ENCODE data around the gene BANF2. TPM values are rescaled to one million over a fixed set of nuclear protein-coding genes. Genes with fewer than 3 reads are reported as not detected.
"Not testable (repeated sequence)": the region's sequence is repeated elsewhere in the genome, so short reads cannot be mapped to it uniquely, and the experiment has no call there.

BANF2 gene
- total and polyA plus RNA-seq, 5 donors, result not detected

DNA sequence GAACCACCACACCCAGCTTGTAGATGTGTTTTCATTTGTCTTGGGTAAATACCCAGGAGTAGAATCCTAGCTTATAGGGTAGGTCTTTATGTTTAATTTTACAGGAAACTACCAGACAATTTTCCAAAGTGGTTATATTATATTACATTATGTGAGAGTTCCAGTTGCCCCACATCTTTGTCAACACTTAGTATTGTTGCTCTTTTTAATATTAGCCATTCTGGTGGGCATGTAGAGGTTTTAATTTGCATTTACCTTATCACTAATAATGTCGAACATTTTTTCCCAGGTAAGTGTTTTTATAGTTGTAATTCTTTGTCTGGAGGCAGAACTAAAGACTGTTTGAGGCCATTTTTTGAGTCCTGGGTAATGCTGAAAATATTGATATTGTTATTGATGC lies 3.5 kb upstream of the BANF2 start:
- no peaks in the 10 kb centered on the region for H3K4me1 ChIP-seq (ENCODE audit: control insufficient read depth, insufficient read depth, low read length)
- no peaks in the 10 kb centered on the region for H3K9me3 ChIP-seq (ENCODE audit: control insufficient read depth, low read length)
- ATAC-seq, result no peak
- H3K27me3 ChIP-seq (ENCODE audit: control insufficient read depth, insufficient read depth), result no peaks in the 10 kb centered on the region
- no peak overlapping the region for H3K4me3 ChIP-seq (ENCODE audit: low read length)
- 98% methylated on average over 1 of the region's 1 CpG for WGBS
- H3K27ac ChIP-seq (ENCODE audit: low read length), result no peak overlapping the region
- intact Hi-C loops (cut with DNase I), result loop anchor here in 1 of 4 donors (10.0 kb wide), 1 partner anchor 189 kb away; no protein-coding TSS in a partner anchor
- no peak for DNase-seq

DNA sequence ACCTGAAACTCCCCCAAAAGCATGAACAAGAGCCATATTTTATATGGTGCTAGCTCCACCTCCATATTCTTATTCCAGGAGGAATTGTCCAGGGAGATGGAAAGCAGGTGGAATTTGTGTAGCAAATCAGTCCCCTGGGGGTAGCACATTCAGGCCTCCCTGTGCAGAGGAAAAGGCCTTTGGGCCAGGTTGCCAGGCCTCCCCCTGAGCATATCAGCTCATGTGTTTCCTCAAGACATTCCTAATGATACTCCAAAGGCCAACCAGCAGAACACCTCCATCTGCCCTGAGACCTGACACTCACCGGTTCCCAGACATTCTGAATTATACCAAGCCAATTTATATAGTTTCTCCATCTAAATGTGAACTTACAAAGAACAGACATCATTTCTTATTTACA lies 2.6 kb upstream of the BANF2 start:
- DNase-seq, result peak in 1 of 3 donors; percentile 27
- intact Hi-C loops (cut with DNase I), result loop anchor here in 1 of 4 donors (10.0 kb wide), 1 partner anchor 188 kb away; no protein-coding TSS in a partner anchor
- WGBS, result 84% methylated on average over 1 of the region's 1 CpG
- no peaks in the 10 kb centered on the region for H3K9me3 ChIP-seq (ENCODE audit: control insufficient read depth, low read length)
- H3K4me3 ChIP-seq (ENCODE audit: low read length), result no peak overlapping the region
- ATAC-seq, result no peak
- H3K27ac ChIP-seq (ENCODE audit: low read length), result no peak overlapping the region
- no peaks in the 10 kb centered on the region for H3K27me3 ChIP-seq (ENCODE audit: control insufficient read depth, insufficient read depth)
- no peaks in the 10 kb centered on the region for H3K4me1 ChIP-seq (ENCODE audit: control insufficient read depth, insufficient read depth, low read length)

DNA sequence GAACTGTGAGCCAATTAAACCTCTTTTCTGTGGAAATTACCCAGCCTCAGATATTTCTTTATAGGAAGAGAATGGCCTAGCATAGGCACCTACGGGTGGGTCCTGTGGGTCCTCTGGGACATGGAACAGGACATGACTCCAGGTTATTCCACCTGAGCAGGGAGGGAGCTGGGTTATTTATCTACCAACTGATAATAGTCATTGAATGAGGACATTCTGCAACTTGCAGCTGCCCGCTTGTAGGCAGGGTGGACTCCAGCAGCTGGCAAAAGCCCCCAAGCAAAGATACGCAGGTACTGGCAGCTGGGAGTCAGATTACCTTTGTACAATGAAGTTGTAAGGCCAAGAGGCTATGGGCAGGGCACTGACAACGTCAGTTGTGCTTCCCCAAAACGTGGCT lies 1.4 kb upstream of the BANF2 start:
- intact Hi-C loops (cut with DNase I), result loop anchor here in 1 of 4 donors (10.0 kb wide), 1 partner anchor 186 kb away; no protein-coding TSS in a partner anchor
- Histone ChIP-seq H3K4me1 (ENCODE audit: control insufficient read depth, insufficient read depth, low read length) (no peaks in the 10 kb centered on the region), H3K27ac (ENCODE audit: low read length) (no peak overlapping the region), H3K27me3 (ENCODE audit: control insufficient read depth, insufficient read depth) (no peaks in the 10 kb centered on the region), H3K9me3 (ENCODE audit: control insufficient read depth, low read length) (no peaks in the 10 kb centered on the region), H3K4me3 (ENCODE audit: low read length) (no peak overlapping the region)
- ATAC-seq (no peak), DNase-seq (no peak)
- 64% methylated on average over 5 of the region's 5 CpGs for WGBS

DNA sequence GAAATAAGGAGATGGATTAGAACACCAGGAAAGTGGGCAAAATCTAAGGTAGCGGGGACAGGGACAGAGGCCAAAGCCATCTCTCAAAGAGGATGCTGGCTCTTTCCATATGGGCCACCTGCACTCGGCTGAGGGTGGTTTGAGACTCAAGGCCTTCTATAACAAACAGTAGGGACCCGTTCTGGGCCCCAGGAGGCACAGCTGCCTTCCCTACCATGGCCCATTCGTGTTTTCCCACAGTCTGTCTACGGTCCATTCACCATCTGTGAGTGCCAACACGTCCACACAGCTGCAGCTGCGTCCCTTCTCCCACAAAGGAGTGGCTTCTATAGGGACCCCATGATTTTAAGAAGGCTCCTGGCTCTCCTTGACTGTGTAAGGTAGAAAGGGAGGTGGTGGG lies 871 bp downstream of the BANF2 start:
- Histone ChIP-seq H3K27ac (ENCODE audit: low read length) (no peak overlapping the region), H3K4me1 (ENCODE audit: control insufficient read depth, insufficient read depth, low read length) (no peaks in the 10 kb centered on the region)
- 91% methylated on average over 7 of the region's 7 CpGs for WGBS

DNA sequence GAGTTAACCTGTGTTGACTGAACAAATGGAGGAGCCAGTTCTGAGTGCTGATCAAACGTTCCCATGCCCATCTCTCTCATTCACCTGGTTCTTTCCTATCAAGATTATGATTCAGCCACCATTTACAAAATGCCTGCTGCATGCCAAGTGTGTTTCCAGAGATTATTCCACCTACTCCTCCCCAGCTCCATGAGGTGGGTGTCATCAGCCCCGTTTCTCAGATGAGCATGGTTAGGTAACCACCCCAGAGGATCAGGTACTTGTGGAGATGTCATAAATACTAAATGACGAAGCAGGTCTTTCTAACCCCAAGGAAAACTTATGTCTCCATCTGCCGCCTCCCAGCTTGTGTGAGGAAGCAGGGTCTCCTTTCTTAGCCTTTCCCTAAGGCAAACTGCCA lies 2.1 kb downstream of the BANF2 start:
- 85% methylated on average over 4 of the region's 4 CpGs for WGBS
- H3K4me3 ChIP-seq (ENCODE audit: low read length), result no peak overlapping the region
- H3K27ac ChIP-seq (ENCODE audit: low read length), result no peak overlapping the region
- H3K27me3 ChIP-seq (ENCODE audit: control insufficient read depth, insufficient read depth), result no peaks in the 10 kb centered on the region
- intact Hi-C loops (cut with DNase I), result no loop called here
- no peak for DNase-seq
- H3K9me3 ChIP-seq (ENCODE audit: control insufficient read depth, low read length), result no peaks in the 10 kb centered on the region
- ATAC-seq, result no peak
- no peaks in the 10 kb centered on the region for H3K4me1 ChIP-seq (ENCODE audit: control insufficient read depth, insufficient read depth, low read length)

More for the DNA sequence above, 871 bp downstream of the BANF2 start:
- H3K4me3 ChIP-seq (ENCODE audit: low read length), result no peak overlapping the region
- DNase-seq, result no peak
- no peak for ATAC-seq
- no peaks in the 10 kb centered on the region for H3K27me3 ChIP-seq (ENCODE audit: control insufficient read depth, insufficient read depth)
- intact Hi-C loops (cut with DNase I), result no loop called here
- no peaks in the 10 kb centered on the region for H3K9me3 ChIP-seq (ENCODE audit: control insufficient read depth, low read length)

DNA sequence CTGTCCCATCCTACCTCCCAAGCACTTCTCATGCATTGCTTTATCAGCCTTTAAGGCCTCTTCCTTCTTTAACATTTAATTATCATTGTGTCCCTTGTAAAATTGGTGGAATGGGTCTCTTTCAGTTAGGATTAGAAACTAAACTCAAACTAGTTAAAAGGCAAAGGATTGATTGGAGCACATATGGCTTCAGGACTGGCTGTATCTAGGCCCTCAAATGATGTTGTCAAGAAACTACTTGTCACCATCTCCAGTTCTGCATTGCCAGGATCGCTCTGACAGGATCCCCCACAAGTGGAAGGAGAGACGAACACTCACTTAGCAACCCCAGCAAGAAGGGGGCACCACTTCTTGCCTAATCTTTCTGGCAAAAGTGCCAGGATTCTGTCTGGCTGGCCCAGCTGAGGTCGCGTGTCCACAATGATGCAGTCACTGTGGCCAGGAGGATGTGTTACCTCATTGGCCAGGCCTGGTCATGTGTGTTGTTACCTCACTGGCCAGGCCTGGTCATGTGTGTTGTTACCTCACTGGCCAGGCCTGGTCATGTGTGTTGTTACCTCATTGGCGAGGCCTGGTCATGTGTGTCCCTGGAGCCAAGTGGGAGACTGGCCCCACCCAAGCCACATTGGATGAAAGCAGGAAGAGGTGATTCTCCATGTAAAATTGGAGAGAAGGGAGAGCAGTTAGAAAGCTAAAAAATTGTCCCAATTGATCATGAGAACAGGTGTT lies 5.0 kb downstream of the BANF2 start:
- WGBS, result 96% methylated on average over 5 of the region's 5 CpGs
- no peaks in the 10 kb centered on the region for H3K9me3 ChIP-seq (ENCODE audit: control insufficient read depth, low read length)
- no peak overlapping the region for H3K4me3 ChIP-seq (ENCODE audit: low read length)
- no peaks in the 10 kb centered on the region for H3K27me3 ChIP-seq (ENCODE audit: control insufficient read depth, insufficient read depth)
- DNase-seq (peak in 1 of 3 donors; percentile 6), ATAC-seq (no peak)
- intact Hi-C loops (cut with DNase I), result no loop called here
- H3K27ac ChIP-seq (ENCODE audit: low read length), result no peak overlapping the region
- no peaks in the 10 kb centered on the region for H3K4me1 ChIP-seq (ENCODE audit: control insufficient read depth, insufficient read depth, low read length)

DNA sequence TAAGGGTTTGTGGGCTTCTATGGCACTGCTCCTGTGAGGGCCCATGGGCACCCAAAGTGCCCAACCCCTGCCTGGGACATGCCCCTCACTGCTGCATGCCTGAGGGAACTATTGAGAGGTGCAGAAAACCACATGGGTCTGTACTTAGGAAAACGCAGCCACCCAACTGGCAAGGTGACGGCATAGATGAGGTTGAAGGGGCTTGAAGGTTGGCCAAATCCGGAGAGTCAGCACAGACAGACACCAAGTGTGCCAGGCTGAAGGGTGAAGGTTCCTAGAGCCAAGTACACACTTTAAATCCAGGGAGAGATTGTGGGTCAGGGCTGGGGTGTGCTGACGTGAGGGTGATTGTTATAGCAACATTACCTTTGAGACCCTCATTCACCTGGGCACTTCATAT lies 6.2 kb downstream of the BANF2 start:
- intact Hi-C loops (cut with DNase I), result no loop called here
- whole genome bisulfite sequencing, result 77% methylated on average over 4 of the region's 4 CpGs
- no peak for ATAC-seq

DNA sequence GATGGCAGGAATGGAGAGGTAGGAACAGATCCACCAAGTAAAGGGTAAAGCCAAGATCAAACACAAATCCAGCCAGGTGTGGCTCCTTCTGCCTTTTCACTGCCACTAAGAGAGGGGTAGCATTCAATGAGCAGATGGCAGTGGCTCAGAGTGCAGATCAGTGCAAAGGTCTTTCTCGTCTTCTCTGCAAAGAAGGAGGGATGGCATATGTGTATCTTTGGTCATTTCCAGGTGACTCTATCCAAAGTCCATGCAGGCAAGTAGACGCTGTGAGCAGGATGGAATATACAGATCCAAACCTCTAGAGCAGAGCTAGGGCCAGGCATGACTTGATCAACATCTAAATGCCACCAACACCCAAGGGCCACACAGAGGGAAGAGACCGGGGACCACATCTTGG lies 6.9 kb downstream of the BANF2 start:
- ATAC-seq (no peak), DNase-seq (no peak)
- WGBS, result 63% methylated on average over 3 of the region's 3 CpGs
- Histone ChIP-seq H3K9me3 (ENCODE audit: control insufficient read depth, low read length) (no peaks in the 10 kb centered on the region), H3K27me3 (ENCODE audit: control insufficient read depth, insufficient read depth) (no peaks in the 10 kb centered on the region), H3K4me1 (ENCODE audit: control insufficient read depth, insufficient read depth, low read length) (no peaks in the 10 kb centered on the region), H3K4me3 (ENCODE audit: low read length) (no peak overlapping the region), H3K27ac (ENCODE audit: low read length) (no peak overlapping the region)
- intact Hi-C loops (cut with DNase I), result no loop called here

More for the DNA sequence above, 6.2 kb downstream of the BANF2 start:
- DNase-seq, result peak in 1 of 3 donors; percentile 26
- Histone ChIP-seq H3K27me3 (ENCODE audit: control insufficient read depth, insufficient read depth) (no peaks in the 10 kb centered on the region), H3K27ac (ENCODE audit: low read length) (no peak overlapping the region), H3K4me3 (ENCODE audit: low read length) (no peak overlapping the region), H3K4me1 (ENCODE audit: control insufficient read depth, insufficient read depth, low read length) (no peaks in the 10 kb centered on the region), H3K9me3 (ENCODE audit: control insufficient read depth, low read length) (no peaks in the 10 kb centered on the region)

DNA sequence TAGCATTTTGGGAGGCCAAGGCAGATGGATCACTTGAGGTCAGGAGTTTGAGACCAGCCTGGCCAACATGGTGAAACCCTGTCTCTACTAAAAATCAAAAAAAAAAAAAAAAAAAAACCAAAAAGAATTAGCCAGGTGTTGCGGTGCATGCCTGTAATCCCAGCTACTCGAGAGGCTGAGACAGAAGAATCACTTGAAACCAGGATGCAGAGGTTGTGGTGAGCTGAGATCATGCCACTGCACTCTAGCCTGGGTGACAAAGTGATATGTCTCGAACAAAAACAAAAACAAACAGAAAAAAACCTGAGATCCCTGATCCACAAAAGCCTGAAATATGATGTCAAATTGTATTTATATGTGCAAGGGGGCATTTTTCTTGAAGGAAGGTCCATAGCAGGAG lies 8.2 kb downstream of the BANF2 start:
- H3K4me1 ChIP-seq (ENCODE audit: control insufficient read depth, insufficient read depth, low read length); H3K27me3 ChIP-seq (ENCODE audit: control insufficient read depth, insufficient read depth); DNase-seq; H3K9me3 ChIP-seq (ENCODE audit: control insufficient read depth, low read length); H3K27ac ChIP-seq (ENCODE audit: low read length); intact Hi-C loops (cut with DNase I); H3K4me3 ChIP-seq (ENCODE audit: low read length); ATAC-seq: not testable (repeated sequence)
- 94% methylated on average over 3 of the region's 3 CpGs for WGBS

DNA sequence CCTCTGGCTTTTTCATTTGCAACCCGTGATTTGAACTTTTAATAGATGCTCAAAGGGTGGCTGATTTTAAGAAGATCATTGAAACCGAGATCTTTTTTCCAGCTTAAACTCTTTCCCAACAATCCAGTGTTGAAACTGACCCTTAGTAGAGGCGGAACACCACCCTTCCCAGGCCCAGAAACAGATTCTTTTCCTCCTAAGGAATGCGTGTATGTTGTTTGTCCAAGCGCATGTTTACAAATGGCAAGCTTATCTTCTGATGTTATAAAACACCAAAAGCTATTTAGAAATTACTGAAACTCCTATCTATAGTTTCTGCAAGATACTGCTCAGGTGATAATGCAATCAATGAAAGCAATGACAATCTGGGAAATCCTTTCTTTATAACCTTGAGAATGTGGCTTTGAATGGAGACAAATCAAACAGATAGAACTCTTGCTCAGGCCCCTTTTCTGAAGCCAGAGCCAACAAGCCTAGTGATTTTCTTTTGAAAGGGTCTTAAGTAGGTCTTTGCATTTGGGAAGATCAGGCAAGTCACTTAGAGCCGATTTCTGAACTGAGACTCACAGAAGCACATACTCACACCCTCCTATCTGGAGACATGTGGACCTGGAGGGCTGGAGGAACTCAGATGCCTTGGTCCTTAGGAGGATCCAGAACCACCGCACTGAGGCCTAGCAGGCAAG lies 9.1 kb downstream of the BANF2 start:
- ATAC-seq, result no peak
- Histone ChIP-seq H3K4me1 (ENCODE audit: control insufficient read depth, insufficient read depth, low read length) (no peaks in the 10 kb centered on the region), H3K4me3 (ENCODE audit: low read length) (no peak overlapping the region), H3K27ac (ENCODE audit: low read length) (no peak overlapping the region), H3K27me3 (ENCODE audit: control insufficient read depth, insufficient read depth) (no peaks in the 10 kb centered on the region), H3K9me3 (ENCODE audit: control insufficient read depth, low read length) (no peaks in the 10 kb centered on the region)
- DNase-seq, result no peak
- WGBS, result 92% methylated on average over 7 of the region's 7 CpGs
- intact Hi-C loops (cut with DNase I), result no loop called here
